Fibroblast of skin of right biceps (primary cell): ENCODE results near the gene SOX14.

Experiments used
- DNase-seq: peaks from one replicate; pipeline ENCODE4 v3.0.0-alpha.2; 2013

Gene SOX14

GRCh38 chr3:137768361-137769321 is 4.5 kb downstream of the SOX14 start:
- no peak for DNase-seq

GRCh38 chr3:137769322-137770065 is 5.4 kb downstream of the SOX14 start:
- DNase-seq = no peak

GRCh38 chr3:137770066-137770834 is 6.1 kb downstream of the SOX14 start:
- no peak for DNase-seq

- DNase-seq = no peak
These were observed 6.8 kb downstream of the SOX14 start for GRCh38 chr3:137770835-137771399.

GRCh38 chr3:137771401-137772213 is 7.5 kb downstream of the SOX14 start:
- DNase-seq = no peak

GRCh38 chr3:137772214-137772955 is 8.3 kb downstream of the SOX14 start:
- no peak for DNase-seq

- no peak for DNase-seq
These were observed 14.8 kb downstream of the SOX14 start for GRCh38 chr3:137778941-137779340.

- DNase-seq = no peak
These were observed 23.4 kb downstream of the SOX14 start for GRCh38 chr3:137787529-137787928.

- peak; percentile 5 for DNase-seq
These were observed 25.1 kb downstream of the SOX14 start for GRCh38 chr3:137789236-137789635.

GRCh38 chr3:137792626-137793271 is 28.6 kb downstream of the SOX14 start:
- peak; percentile 14 for DNase-seq

- no peak for DNase-seq
These were observed 32.9 kb downstream of the SOX14 start for GRCh38 chr3:137796993-137797392.

GRCh38 chr3:137803215-137803614 is 39.1 kb downstream of the SOX14 start:
- no peak for DNase-seq

- no peak for DNase-seq
These were observed 43.9 kb downstream of the SOX14 start for GRCh38 chr3:137807998-137808397.

- no peak for DNase-seq
These were observed 45.4 kb downstream of the SOX14 start for GRCh38 chr3:137809509-137809908.

- no peak for DNase-seq
These were observed 47.9 kb downstream of the SOX14 start for GRCh38 chr3:137812023-137812422.

GRCh38 chr3:137815251-137815650 is 51.1 kb downstream of the SOX14 start:
- DNase-seq = no peak
